Measurements from ENCODE around the gene SSNA1.

The SSNA1 gene

DNA sequence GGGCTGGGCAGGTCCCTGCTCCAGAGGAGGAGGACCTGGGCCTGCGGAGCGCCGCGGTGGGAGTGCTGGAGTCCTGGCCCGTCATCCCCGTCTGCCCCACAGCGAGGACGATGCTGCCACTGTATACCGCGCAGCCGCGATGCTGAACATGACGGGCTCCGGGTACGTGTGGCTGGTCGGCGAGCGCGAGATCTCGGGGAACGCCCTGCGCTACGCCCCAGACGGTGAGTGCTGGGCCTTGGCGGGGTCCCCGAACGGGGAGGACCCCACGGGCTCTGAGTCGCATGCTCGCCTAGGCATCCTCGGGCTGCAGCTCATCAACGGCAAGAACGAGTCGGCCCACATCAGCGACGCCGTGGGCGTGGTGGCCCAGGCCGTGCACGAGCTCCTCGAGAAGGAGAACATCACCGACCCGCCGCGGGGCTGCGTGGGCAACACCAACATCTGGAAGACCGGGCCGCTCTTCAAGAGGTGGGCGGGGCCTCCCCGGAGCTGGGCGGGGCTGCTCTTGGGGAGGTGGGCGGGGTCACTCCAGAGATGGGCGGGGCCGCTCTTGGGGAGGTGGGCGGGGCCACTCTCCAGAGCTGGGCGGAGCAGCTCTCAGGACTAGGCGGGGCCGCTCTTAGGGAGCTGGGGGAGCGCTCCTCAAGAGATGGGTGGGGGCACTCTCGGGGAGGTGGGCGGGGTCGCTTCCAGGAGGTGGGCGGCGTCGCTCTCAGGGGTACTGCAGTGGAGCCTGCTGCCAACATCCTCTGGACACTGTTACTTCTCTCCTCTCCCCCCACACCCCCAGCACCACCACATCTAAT lies 31.7 kb upstream of the SSNA1 start:
- peak in 3 of 4 experiments; percentile 29 to 47 (median 29) for DNase-seq

DNA sequence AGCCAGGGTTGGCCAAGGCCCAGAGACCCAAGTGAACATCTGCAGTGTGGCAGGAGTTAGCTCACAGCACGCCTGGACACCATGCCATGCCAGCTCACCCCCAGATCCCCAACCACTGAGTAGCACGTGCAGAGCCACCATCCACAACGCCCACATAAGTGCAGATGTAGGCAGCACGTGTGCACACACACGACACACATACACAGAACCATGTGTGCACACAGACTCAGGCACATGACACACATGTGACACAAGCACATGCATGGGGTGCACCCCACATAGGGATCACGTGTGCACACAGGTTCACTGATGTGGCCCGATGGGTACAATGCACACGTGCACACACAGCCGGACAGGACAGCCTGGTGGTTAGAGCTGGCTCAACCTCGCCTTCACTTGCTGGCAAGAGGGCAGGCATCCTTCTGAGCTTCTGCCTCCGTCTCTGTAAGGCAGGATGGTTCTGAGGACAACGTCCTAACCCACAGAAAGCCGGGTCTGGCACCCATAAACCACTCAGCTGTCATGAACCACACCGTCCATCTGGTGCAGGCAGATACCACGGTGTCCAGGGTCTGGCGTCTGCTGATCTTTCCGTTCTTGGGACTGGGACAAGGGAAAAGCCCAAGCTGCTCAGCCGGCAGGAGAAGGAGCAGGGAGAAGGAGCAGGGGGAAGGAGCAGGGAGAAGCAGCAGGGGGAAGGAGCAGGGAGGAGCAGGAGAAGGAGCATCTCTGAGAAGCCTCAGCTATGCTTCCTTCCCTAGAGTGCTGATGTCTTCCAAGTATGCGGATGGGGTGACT lies 30.7 kb upstream of the SSNA1 start:
- DNase-seq: no peak

DNA sequence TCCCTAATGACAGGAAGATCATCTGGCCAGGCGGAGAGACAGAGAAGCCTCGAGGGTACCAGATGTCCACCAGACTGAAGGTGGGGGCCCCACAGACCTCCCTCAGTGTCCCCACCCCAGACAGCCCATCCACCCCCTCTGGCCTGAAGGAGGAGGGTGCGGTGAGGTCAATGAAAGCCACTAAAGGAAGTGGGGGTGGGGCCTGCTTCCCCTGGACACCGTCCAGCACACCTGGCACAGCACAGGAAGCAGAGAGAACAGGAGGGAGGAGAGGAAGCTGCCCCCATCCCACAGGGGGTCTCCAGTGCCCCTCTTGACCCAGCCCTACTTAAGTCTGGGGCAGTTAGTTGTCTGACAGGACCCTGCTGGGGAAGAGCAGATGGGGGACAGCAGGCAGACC lies 29.9 kb upstream of the SSNA1 start:
- DNase-seq: no peak

DNA sequence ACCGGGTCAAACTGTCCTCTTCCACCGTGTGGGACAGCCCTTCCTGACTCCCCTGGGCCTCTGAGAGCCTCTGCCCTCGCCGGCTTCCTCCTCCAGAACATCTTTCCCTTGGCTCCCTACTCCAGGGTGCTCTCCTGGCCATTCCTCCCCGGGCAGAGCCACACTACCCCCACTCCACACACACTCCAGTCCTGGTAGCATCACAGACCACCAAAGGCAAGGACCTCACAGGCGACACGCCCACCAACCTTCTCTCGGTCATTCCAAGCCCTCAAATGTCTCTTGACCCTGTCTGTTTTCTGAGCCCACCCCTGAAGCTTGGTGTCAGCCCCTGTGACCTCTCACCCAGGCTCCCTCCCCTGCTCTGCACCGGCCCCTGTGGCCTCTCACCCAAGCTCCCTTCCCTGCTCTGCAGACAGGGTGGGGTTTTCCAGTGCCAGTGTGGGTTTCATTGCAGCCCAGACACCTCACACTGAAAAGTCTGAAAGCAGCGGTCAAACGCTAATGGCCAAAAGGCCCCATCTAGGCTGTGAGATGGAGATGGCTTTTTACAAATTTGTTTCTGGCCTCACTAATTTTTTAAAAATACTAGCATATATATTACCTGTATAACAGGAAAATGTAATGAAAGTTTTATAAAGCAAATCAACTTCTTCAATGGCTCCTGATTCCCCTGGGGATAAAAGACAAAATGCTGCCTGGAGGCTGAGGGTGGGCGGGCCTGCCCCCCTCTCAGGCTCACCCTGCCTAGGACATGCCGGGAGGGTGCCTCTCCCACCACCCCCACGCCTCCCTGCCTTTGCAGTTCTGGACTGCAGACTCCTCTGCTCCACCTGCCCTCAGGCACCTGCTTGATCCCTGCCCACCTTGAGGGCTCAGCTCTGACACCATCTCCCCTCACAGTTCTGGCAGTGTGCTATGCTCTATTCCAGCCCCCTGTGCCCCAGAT lies 29.1 kb upstream of the SSNA1 start:
- DNase-seq: no peak

DNA sequence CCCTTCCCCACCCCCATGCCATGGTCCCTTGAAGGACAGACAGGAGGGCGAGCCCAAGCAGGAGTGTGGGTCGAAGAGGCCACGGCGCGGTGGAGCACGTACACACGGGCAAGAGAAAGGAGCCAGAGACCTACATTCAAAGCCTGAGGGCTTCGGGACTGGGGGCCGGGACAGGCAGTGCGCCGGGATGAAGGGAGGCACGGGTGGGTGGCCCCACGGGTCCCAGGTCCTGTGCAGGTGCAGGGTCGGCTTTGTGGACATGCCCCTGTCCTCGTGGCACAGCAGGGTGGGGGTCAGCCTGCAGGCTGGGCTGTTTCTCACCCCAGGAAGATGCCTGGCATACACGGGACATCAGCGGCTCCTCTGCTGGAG lies 28.4 kb upstream of the SSNA1 start:
- DNase-seq: no peak

DNA sequence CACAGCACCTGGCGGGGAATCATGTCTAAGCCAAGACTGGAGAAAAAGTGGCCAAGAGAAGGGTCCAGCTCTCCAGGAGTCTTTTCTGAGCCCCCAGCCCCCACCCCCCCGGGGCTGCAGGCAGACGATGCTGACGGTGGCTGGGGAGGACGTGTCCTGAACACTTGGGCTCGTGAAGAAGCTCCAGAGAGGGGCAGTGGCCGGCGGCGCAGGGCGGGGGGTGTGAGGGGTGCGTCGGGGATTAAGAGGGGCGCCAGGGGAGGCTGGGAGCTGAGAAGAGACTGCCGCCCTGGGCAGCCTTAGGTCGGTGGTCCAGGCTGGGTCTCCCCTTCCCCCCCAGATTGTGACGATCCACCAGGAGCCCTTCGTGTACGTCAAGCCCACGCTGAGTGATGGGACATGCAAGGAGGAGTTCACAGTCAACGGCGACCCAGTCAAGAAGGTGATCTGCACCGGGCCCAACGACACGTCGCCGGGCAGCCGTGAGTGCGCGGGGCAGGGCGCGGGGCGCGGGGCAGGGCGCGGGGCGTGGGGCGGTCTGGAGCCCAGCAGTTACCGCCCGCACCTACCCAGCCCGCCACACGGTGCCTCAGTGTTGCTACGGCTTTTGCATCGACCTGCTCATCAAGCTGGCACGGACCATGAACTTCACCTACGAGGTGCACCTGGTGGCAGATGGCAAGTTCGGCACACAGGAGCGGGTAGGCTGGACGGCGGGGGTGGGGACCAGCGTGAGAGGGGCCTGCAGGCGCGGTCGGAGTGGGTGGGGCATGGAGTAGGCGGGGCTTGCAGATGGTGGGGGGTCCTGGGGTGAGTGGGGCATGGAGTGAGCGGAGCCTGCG lies 27.5 kb upstream of the SSNA1 start:
- no peak for DNase-seq

DNA sequence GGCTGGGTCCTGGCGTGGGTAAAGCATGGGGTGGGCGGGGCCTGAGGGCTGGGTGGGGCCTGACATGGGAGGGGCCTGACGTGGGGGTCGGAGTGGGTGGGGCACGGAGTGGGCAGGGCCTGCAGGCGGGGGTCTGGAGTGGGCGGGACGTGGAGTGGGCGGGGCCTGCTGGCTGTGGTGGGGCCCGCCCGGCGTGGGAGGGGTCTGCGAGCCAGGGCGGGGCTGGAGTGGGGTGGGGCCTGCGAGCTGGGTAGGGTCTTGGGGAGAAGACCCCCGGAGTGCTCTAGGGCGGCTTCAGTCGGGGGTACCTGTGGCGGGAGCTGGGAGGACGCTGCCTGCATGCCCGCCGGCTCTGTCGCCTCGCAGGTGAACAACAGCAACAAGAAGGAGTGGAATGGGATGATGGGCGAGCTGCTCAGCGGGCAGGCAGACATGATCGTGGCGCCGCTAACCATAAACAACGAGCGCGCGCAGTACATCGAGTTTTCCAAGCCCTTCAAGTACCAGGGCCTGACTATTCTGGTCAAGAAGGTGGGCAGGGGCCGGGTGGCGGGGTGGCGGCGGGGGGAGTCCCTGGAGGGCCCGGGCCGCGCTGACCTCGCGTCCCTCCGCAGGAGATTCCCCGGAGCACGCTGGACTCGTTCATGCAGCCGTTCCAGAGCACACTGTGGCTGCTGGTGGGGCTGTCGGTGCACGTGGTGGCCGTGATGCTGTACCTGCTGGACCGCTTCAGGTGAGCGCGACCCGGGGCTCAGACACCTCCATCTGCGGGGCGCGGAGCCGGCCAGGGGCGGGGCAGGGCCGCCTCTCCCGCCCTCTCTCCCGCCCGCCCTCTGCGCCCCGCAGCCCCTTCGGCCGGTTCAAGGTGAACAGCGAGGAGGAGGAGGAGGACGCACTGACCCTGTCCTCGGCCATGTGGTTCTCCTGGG lies 26.7 kb upstream of the SSNA1 start:
- DNase-seq: no peak

DNA sequence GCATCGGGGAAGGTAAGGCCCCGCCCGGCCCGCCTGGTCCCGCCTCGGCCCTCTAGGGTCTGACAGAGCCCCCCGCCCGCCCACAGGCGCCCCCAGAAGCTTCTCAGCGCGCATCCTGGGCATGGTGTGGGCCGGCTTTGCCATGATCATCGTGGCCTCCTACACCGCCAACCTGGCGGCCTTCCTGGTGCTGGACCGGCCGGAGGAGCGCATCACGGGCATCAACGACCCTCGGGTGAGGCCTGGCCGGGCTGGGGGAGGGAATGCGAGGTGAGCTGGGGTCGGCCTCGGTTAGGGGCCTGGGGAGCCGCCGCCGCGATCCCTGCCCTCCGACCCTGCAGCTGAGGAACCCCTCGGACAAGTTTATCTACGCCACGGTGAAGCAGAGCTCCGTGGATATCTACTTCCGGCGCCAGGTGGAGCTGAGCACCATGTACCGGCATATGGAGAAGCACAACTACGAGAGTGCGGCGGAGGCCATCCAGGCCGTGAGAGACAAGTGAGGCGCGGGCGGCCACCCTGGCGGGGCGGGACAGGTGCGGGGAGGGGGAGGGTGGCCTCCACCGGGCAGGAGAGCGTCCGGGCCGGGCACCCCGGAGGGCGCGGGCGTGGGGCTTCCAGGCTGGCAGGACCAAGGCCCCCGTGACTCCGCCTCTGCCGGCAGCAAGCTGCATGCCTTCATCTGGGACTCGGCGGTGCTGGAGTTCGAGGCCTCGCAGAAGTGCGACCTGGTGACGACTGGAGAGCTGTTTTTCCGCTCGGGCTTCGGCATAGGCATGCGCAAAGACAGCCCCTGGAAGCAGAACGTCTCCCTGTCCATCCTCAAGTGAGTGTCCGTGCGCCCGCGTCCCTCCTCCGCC lies 25.7 kb upstream of the SSNA1 start:
- no peak for DNase-seq

DNA sequence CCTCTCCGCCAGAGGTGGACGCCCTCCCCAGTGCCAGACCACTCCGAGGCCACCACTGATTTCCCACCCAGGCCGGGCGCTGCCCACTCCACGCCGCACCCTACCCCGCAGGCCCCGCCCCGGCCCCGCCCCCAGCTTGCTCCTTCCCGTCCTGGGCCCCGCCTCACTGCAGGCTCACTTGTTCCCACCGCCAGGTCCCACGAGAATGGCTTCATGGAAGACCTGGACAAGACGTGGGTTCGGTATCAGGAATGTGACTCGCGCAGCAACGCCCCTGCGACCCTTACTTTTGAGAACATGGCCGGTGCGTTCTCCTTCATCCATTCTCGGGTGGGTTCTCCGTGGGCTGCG lies 25.1 kb upstream of the SSNA1 start:
- no peak for DNase-seq

DNA sequence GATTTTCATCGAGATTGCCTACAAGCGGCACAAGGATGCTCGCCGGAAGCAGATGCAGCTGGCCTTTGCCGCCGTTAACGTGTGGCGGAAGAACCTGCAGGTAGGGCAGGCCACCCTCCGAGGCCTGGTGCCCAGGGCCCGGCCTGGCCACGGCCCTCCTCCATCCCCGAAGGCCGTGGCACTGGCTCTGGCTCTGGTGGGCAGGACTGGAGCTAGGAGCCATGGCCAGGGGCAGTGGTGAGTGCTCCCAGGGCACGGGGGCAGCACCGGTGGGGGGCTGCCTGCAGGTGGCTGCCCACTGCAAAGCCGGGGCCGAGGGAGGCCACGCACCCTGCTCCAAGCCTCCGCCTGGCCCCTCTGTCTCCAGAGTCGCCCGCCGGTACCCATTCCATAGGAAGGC lies 24.7 kb upstream of the SSNA1 start:
- DNase-seq: no peak

DNA sequence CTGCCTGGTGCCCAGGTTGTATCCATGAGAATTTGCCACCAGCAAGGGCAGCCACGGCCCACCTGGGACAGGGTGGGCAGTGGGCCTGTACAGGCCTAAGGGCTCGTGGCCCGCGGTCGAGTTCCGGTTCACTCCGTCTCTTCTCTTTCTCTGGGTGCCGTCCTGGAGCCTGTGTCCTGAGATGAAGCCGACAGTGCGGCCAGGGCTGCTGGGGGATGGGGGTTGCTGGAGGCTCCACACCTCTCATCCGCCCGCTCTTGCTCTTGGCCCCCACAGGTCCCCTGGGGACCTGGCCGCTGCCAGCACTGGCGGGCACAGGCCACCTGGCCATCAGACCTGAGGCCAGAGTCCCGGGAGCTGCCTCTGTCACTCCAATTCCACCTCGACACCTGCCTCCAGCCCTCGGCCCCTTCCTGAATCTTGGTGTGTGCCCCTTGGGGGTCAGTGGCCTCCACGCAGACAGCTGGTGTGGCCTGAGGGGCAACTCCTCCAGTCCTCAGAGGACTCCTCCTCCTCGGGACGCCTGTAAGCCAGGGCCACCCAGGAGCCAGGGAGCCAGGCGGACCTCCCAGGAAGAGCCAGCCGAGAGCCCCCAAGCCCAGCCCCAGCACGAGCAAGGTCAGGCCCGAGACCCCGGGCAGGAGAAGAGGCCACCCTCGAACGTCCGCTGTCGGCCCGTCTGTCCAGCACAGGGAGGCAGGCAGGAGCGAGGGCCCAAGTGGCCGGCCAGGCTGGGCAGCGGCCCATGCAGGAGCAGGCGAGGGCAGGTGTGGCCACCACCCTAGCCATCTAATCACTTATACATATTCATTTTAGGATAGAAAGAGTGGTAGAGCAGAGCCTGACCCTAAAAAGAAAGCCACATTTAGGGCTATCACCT lies 23.9 kb upstream of the SSNA1 start:
- no peak for DNase-seq

DNA sequence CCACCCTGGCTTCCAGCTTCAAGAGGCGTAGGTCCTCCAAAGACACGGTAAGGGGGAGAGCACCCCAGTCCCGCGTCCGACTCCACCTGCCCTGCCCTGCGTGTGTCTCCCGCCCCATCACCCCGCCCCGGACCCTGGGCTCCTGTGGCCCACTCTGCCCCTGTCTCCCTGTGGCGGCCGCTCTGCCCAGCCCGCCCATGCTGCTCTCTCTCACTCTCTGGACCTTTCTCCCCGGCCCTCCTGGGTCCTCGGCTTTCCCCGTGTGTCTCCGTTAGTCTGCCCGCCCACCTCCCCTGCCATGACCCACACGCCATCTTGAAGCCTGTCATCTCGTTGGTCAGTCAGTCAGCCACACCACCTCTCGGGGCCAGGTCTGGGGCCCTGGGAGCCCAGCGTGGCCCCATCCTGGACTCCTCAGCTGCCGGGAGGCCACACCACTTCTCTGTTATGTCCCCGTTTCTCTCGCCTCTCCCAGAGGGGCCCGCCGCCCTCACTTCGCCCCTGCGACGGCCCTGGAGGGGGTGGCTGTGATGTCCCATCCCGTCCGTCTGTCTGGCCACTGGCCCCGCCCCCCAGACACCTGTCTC lies 23.1 kb upstream of the SSNA1 start:
- DNase-seq: no peak

DNA sequence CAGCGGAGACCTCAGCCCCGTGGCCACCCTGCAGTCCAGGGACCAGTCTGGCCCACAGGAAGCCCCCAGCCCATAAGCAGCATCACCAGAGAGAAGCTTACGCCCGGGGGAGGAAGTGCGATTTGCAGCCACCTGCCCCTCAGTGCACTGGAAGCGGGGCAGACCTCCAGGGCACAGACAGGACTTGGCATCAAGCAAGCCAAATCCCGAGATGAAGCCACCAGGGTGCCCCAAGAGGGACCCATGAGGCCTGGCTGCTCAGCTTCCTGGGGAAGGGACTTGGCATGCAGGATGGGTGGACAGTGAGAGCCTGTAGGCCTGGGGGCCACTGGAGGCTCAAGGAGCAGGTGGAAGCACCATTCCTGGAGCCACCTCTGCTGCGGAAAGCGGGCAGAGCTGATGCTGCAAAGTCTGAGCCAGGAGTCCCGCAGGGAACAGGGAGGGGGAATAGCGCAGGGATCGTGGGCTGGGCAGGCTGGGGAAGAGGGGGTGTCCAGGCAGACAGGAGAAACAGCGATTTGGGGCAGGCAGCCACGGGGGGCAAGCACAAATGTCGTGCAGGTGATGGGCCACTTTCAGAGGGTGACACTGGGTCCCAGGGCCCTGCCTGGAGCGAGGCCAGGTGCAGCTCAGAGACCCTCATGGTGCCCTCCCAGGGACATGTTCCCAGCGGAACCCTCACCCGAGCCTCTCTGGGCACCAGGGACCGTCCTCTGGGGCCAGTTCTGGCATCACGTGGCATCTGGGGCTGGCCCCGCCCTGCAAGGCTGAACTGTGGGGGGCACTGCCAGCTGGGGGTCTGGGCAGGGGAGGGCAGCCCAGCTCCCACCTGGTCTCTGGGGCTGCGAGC lies 21.9 kb upstream of the SSNA1 start:
- DNase-seq: no peak

DNA sequence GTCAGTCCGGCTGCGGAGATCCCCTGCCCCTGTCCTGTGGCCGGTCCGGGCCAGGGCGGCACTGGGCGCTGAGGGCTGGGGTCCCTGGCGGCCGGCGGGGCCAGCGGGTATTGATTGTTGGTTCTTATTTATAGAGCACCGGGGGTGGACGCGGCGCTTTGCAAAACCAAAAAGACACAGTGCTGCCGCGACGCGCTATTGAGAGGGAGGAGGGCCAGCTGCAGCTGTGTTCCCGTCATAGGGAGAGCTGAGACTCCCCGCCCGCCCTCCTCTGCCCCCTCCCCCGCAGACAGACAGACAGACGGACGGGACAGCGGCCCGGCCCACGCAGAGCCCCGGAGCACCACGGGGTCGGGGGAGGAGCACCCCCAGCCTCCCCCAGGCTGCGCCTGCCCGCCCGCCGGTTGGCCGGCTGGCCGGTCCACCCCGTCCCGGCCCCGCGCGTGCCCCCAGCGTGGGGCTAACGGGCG lies 21.2 kb upstream of the SSNA1 start:
- DNase-seq: no peak

DNA sequence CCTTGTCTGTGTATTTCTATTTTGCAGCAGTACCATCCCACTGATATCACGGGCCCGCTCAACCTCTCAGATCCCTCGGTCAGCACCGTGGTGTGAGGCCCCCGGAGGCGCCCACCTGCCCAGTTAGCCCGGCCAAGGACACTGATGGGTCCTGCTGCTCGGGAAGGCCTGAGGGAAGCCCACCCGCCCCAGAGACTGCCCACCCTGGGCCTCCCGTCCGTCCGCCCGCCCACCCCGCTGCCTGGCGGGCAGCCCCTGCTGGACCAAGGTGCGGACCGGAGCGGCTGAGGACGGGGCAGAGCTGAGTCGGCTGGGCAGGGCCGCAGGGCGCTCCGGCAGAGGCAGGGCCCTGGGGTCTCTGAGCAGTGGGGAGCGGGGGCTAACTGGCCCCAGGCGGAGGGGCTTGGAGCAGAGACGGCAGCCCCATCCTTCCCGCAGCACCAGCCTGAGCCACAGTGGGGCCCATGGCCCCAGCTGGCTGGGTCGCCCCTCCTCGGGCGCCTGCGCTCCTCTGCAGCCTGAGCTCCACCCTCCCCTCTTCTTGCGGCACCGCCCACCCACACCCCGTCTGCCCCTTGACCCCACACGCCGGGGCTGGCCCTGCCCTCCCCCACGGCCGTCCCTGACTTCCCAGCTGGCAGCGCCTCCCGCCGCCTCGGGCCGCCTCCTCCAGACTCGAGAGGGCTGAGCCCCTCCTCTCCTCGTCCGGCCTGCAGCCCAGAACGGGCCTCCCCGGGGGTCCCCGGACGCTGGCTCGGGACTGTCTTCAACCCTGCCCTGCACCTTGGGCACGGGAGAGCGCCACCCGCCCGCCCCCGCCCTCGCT lies 20.5 kb upstream of the SSNA1 start:
- DNase-seq: no peak

DNA sequence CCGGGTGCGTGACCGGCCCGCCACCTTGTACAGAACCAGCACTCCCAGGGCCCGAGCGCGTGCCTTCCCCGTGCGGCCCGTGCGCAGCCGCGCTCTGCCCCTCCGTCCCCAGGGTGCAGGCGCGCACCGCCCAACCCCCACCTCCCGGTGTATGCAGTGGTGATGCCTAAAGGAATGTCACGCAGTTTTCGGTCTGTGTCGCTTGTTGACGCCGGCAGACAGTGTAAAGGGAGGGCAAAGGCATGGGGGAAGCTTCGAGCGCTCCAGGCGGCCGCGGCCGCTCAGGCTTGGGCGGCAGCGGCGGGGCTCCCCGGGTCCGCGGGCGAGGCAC lies 19.9 kb upstream of the SSNA1 start:
- no peak for DNase-seq

All from activated CD4-positive, CD25-positive, alpha-beta regulatory T cell (primary cell).